Peyer's patch (tissue), 4 donors: ENCODE measurements around the gene MAD1L1. TPM values are rescaled to one million over a fixed set of nuclear protein-coding genes. Genes with fewer than 3 reads are reported as not detected.

Experiments
- DNase-seq, 3 donors: peaks; one replicate each; pipeline ENCODE4 v3.0.0-alpha.2; 2017 to 2019
- H3K27ac ChIP-seq, 4 donors: fragments of 200-600 bp; sonication (generic); one replicate each; pipeline ENCODE4 v1.5.1; 2016 to 2019
- H3K27me3 ChIP-seq, 2 donors: fragments of 200-600 bp; sonication (generic); one replicate each; pipeline ENCODE4 v1.5.1; 2019
- H3K36me3 ChIP-seq, 3 donors: fragments of 200-600 bp; sonication (generic); one replicate each; pipeline ENCODE4 v1.5.1; 2016 to 2019
- H3K4me1 ChIP-seq, 4 donors: fragments of 200-600 bp; sonication (generic); one replicate each; pipeline ENCODE4 v1.5.1; 2016 to 2019
- H3K4me3 ChIP-seq, 4 donors: fragments of 200-600 bp; sonication (generic); 1 replicate in 3 of 4; 2 replicates in 1 of 4; pipeline ENCODE4 v1.5.1; 2016 to 2019; ENCODE audit warnings: mild to moderate bottlenecking in 1 of 4
- H3K9me3 ChIP-seq, 4 donors: fragments of 200-600 bp; sonication (generic); one replicate each; pipeline ENCODE4 v1.5.1; 2016 to 2019; ENCODE audit warnings: mild to moderate bottlenecking in 1 of 4
- CTCF ChIP-seq, 6 experiments: fragments of 450-650 bp in 4 of 6; fragments of 200-600 bp in 2 of 6; sonication (generic) in 1 of 6; IDR thresholded peaks; one replicate each; pipeline ENCODE4 v1.5.1; 2017 to 2019; ENCODE audit warnings: antibody characterized with exemption in 6 of 6, mild to moderate bottlenecking in 3 of 6, moderate library complexity in 1 of 6
- POLR2A ChIP-seq, 2 donors: fragments of 450-650 bp; IDR thresholded peaks; one replicate each; pipeline ENCODE4 v1.5.1; 2017; ENCODE audit warnings: antibody characterized with exemption in 2 of 2, mild to moderate bottlenecking in 2 of 2, moderate library complexity in 2 of 2
- total RNA-seq, 4 donors: library from RNA; depleted of rRNA; stranded (reverse); fragments of >200 nt; gene quantifications; one replicate each; pipeline ENCODE4 v1.1.0, GENCODE V29; 2016

MAD1L1 gene
- total RNA-seq, 4 donors from 2014 or later, result 43.9 to 417 (median 59.1) TPM

- Histone ChIP-seq H3K4me3 (no peak overlapping the region), H3K4me1 (peaks cover 0 to 16% (median 5%) of the 10 kb centered on the region in 4 donors), H3K36me3 (no peaks in the 10 kb centered on the region), H3K27ac (no peak overlapping the region), H3K27me3 (no peaks in the 10 kb centered on the region), H3K9me3 (no peaks in the 10 kb centered on the region)
- no peak for TF ChIP-seq CTCF (IDR thresholded peaks at IDR 0.05)
- TF ChIP-seq POLR2A (IDR thresholded peaks at IDR 0.05), result no peak
- no peak for DNase-seq
Observed at GRCh38 chr7:2104716-2105115, 128.0 kb downstream of the MAD1L1 start.

GRCh38 chr7:2104107-2104710 lies 128.5 kb downstream of the MAD1L1 start:
- no peaks in the 10 kb centered on the region for H3K9me3 ChIP-seq
- no peak overlapping the region for H3K4me3 ChIP-seq
- H3K36me3 ChIP-seq, result no peaks in the 10 kb centered on the region
- TF ChIP-seq CTCF (IDR thresholded peaks at IDR 0.05) (peak; percentile 14 to 58 (median 49)), POLR2A (IDR thresholded peaks at IDR 0.05) (no peak)
- peak; percentile 69 to 83 (median 71) for DNase-seq
- H3K27me3 ChIP-seq, result no peaks in the 10 kb centered on the region
- H3K4me1 ChIP-seq, result peaks cover 0 to 16% (median 7%) of the 10 kb centered on the region in 4 donors
- peak overlapping the region in 1 of 4 donors; percentile 13 for H3K27ac ChIP-seq

- Histone ChIP-seq H3K36me3 (no peaks in the 10 kb centered on the region), H3K27ac (no peak overlapping the region), H3K27me3 (no peaks in the 10 kb centered on the region), H3K9me3 (no peaks in the 10 kb centered on the region), H3K4me3 (no peak overlapping the region), H3K4me1 (peaks cover 0 to 16% (median 7%) of the 10 kb centered on the region in 4 donors)
- DNase-seq, result no peak
- no peak for TF ChIP-seq POLR2A (IDR thresholded peaks at IDR 0.05)
- no peak for TF ChIP-seq CTCF (IDR thresholded peaks at IDR 0.05)
Observed at GRCh38 chr7:2103071-2103898, 129.5 kb downstream of the MAD1L1 start.

GRCh38 chr7:2102375-2102723 lies 130.4 kb downstream of the MAD1L1 start:
- TF ChIP-seq CTCF (IDR thresholded peaks at IDR 0.05) (no peak), POLR2A (IDR thresholded peaks at IDR 0.05) (no peak)
- Histone ChIP-seq H3K27ac (no peak overlapping the region), H3K4me1 (peaks cover 0 to 16% (median 7%) of the 10 kb centered on the region in 4 donors), H3K9me3 (no peaks in the 10 kb centered on the region), H3K36me3 (no peaks in the 10 kb centered on the region), H3K4me3 (no peak overlapping the region), H3K27me3 (no peaks in the 10 kb centered on the region)
- DNase-seq, result no peak

GRCh38 chr7:2101630-2102374 lies 130.9 kb downstream of the MAD1L1 start:
- Histone ChIP-seq H3K4me1 (peaks cover 0 to 16% (median 7%) of the 10 kb centered on the region in 4 donors), H3K9me3 (no peaks in the 10 kb centered on the region), H3K36me3 (no peaks in the 10 kb centered on the region), H3K27ac (no peak overlapping the region), H3K27me3 (no peaks in the 10 kb centered on the region), H3K4me3 (no peak overlapping the region)
- TF ChIP-seq POLR2A (IDR thresholded peaks at IDR 0.05), result no peak
- TF ChIP-seq CTCF (IDR thresholded peaks at IDR 0.05), result no peak
- DNase-seq, result no peak
